ENCODE measurements around the gene FILIP1. TPM values are rescaled to one million over a fixed set of nuclear protein-coding genes. Genes with fewer than 3 reads are reported as not detected.

Gene FILIP1
- total and polyA plus RNA-seq, 2 of the 8 experiments (the other 6 are each of a cell fraction or from before 2014, with no cell fraction given), result 2.4 to 5.7 TPM

DNA sequence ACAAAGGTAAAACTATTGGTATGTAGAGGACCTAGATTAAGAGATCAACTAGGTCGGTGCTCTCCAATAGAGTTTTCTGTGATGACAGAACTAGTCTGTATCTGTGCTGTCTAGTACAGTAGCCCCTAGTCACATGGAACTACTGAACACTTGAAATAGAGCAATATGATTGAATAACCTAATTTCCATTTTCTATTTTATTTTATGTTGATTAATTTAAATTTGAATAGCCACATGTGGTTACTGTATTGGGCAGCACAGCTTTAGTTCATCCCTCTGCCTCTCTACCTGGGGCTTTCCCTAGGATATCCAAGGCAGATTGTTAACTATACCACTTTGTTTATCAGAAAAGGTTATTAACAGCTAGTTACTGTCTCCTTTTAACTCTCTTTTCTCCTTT lies 27.0 kb downstream of the FILIP1 start:
- no peak overlapping the region for H4K91ac ChIP-seq (replicated peaks; ENCODE audit: insufficient read length, low read length)
- H3K79me1 ChIP-seq (ENCODE audit: low read depth, low read length), result no peaks in the 10 kb centered on the region
- no peak for FAIRE-seq
- no peak overlapping the region for H2AK5ac ChIP-seq (ENCODE audit: low read depth, low read length)
- DNase-seq (ENCODE audit: low read depth in 1 of 2, low spot score in 2 of 2), result no peak
- H3K23ac ChIP-seq (ENCODE audit: insufficient read length), result no peak overlapping the region
- H4K20me1 ChIP-seq (replicated peaks in 1 of 2; ENCODE audit: control insufficient read depth in 1 of 2, insufficient read depth in 2 of 2, low read length in 2 of 2), result no peaks in the 10 kb centered on the region
- ChIA-PET CTCF (ENCODE audit: partially characterized antibody) (interaction anchor here (0.8 to 1.5 kb wide), 2 partner anchors 28 to 98 kb away, joined by 3 to 5 read pairs; no protein-coding TSS in a partner anchor), POLR2A (ENCODE audit: partially characterized antibody) (no interaction called here)
- peaks cover 0 to 1% (median 0%) of the 10 kb centered on the region in 4 experiments; a peak in 1 of 7 replicates for H3K27me3 ChIP-seq (replicated peaks in 1 of 4; ENCODE audit: control insufficient read depth in 3 of 4, extremely low read depth in 1 of 4, insufficient read depth in 3 of 4, low read length in 3 of 4)
- H3K4ac ChIP-seq (replicated peaks; ENCODE audit: insufficient read length, low read depth, low read length), result no peak overlapping the region
- H4K8ac ChIP-seq (ENCODE audit: extremely low read depth, insufficient read depth, low read length), result no peak overlapping the region
- H2BK12ac ChIP-seq (ENCODE audit: low read depth, low read length), result no peak overlapping the region
- H2BK120ac ChIP-seq (replicated peaks; ENCODE audit: low read depth, low read length), result no peak overlapping the region
- TF ChIP-seq POLR2A (IDR thresholded peaks at IDR 0.05; ENCODE audit: control extremely low read depth in 1 of 2, low read depth in 2 of 2, low read length in 2 of 2), result no peak
- no peak overlapping the region for H3K4me3 ChIP-seq (ENCODE audit: extremely low read depth in 1 of 4, insufficient read depth in 2 of 4, low read depth in 3 of 4, low read length in 4 of 4)
- no peak overlapping the region for H2BK5ac ChIP-seq (ENCODE audit: low read depth, low read length)
- H3K27ac ChIP-seq (ENCODE audit: low read depth, low read length), result no peak overlapping the region
- WGBS, 2 experiments (ENCODE audit: extremely low coverage in 1 of 2, insufficient coverage in 1 of 2, insufficient read length in 1 of 2, insufficient replicate concordance in 2 of 2, low coverage in 1 of 2, low lambda C conversion rate in 2 of 2, missing lambda C conversion rate in 1 of 2), result 87% methylated on average over 1 of the region's 1 CpG; no CpG with 5 or more reads in 1 of the 2 experiments
- no peak overlapping the region for H4K5ac ChIP-seq (ENCODE audit: insufficient read length, low read depth, low read length)
- no peak overlapping the region for H2BK15ac ChIP-seq (ENCODE audit: low read length)
- peaks cover 0 to 8% (median 0%) of the 10 kb centered on the region in 4 experiments; a peak in 2 of 7 replicates for H3K4me1 ChIP-seq (replicated peaks in 1 of 4; ENCODE audit: control insufficient read depth in 3 of 4, insufficient read depth in 4 of 4, low read length in 3 of 4)
- H3K79me2 ChIP-seq (ENCODE audit: control insufficient read depth in 1 of 2, insufficient read depth in 2 of 2, low read length in 2 of 2), result no peaks in the 10 kb centered on the region
- H2AFZ ChIP-seq (ENCODE audit: low read length), result no peak overlapping the region
- H3K9me3 ChIP-seq (ENCODE audit: insufficient read depth in 2 of 2, low read depth in 1 of 2, low read length in 1 of 2), result no peaks in the 10 kb centered on the region
- H3K23me2 ChIP-seq (ENCODE audit: low read depth, low read length), result no peaks in the 10 kb centered on the region; the same call in 1 of the 2 replicates
- H3K36me3 ChIP-seq (ENCODE audit: control insufficient read depth in 2 of 4, insufficient read depth in 4 of 4, low read length in 3 of 4), result no peaks in the 10 kb centered on the region
- no peak overlapping the region for H3K14ac ChIP-seq (ENCODE audit: insufficient read length)
- no peak overlapping the region for H3K56ac ChIP-seq (replicated peaks; ENCODE audit: insufficient read length, low read depth, low read length)
- H3K18ac ChIP-seq (ENCODE audit: extremely low read depth, low read length), result no peak overlapping the region
- no peak overlapping the region for H3K4me2 ChIP-seq (ENCODE audit: insufficient read depth in 1 of 2, low read depth in 2 of 2, low read length in 2 of 2)
- H2BK20ac ChIP-seq (ENCODE audit: low read length), result no peak overlapping the region
- H3K9ac ChIP-seq (replicated peaks in 1 of 4; ENCODE audit: extremely low read depth in 1 of 4, low read depth in 3 of 4, low read length in 3 of 4), result no peak overlapping the region

Measured in H1 (cell line).